Osteoblast (primary cell): ENCODE results near the gene CAMK2A. TPM values are rescaled to one million over a fixed set of nuclear protein-coding genes. Genes with fewer than 3 reads are reported as not detected.

Experiments
- DNase-seq: peaks from one replicate; pipeline ENCODE4 v3.0.0; 2011; ENCODE audit warnings: low spot score, mixed read lengths; ENCODE audit not compliant: insufficient read length; ENCODE audit errors: missing footprints
- H2AFZ ChIP-seq: 2 replicates; pipeline ENCODE4 v1.6.0; 2011; ENCODE audit warnings: mild to moderate bottlenecking, low read length
- H3K27ac ChIP-seq: 2 replicates; pipeline ENCODE4 v1.5.1; 2011; ENCODE audit warnings: mild to moderate bottlenecking, low read depth, low read length, moderate library complexity
- H3K27me3 ChIP-seq: 2 replicates; pipeline ENCODE4 v1.6.0; 2012; ENCODE audit warnings: mild to moderate bottlenecking, control low read depth, inconsistent platforms, low read length, moderate library complexity; ENCODE audit not compliant: insufficient read depth
- H3K36me3 ChIP-seq: 2 replicates; pipeline ENCODE4 v1.5.1; 2011; ENCODE audit warnings: mild to moderate bottlenecking, low read length, control low read depth, moderate library complexity; ENCODE audit not compliant: insufficient read depth
- H3K4me1 ChIP-seq: 2 replicates; pipeline ENCODE4 v1.5.1; 2011; ENCODE audit warnings: mild to moderate bottlenecking, low read length, control low read depth, moderate library complexity; ENCODE audit not compliant: insufficient read depth
- H3K4me2 ChIP-seq: 2 replicates; pipeline ENCODE4 v1.6.0; 2011; ENCODE audit warnings: mild to moderate bottlenecking, low read length; ENCODE audit not compliant: insufficient read depth
- H3K4me3 ChIP-seq: fragments of 200-600 bp; sonication (generic); 3 replicates; pipeline ENCODE4 v1.5.1; 2012; ENCODE audit warnings: mild to moderate bottlenecking, low read length, inconsistent platforms; ENCODE audit not compliant: insufficient read depth
- H3K79me2 ChIP-seq: 2 replicates; pipeline ENCODE4 v1.6.0; 2012; ENCODE audit warnings: mild to moderate bottlenecking, low read length, control low read depth, inconsistent platforms; ENCODE audit not compliant: insufficient read depth
- H3K9me3 ChIP-seq: 2 replicates; pipeline ENCODE4 v1.5.1; 2011; ENCODE audit warnings: low read depth, low read length, control low read depth
- H4K20me1 ChIP-seq: 2 replicates; pipeline ENCODE4 v1.6.0; 2012; ENCODE audit warnings: mild to moderate bottlenecking, low read length, control low read depth; ENCODE audit not compliant: insufficient read depth
- CTCF ChIP-seq: IDR thresholded peaks from 2 replicates; pipeline ENCODE4 v1.5.1; 2011; ENCODE audit warnings: mild to moderate bottlenecking, low read depth, low read length, moderate library complexity; ENCODE audit errors: extremely low read depth
- total RNA-seq: library from RNA; depleted of rRNA; stranded (reverse); fragments of >200 nt; gene quantifications from 2 replicates; pipeline ENCODE4 v1.2.3, GENCODE V29; 2012

CAMK2A gene
- total RNA-seq, 1 donor = 0.36 TPM

- Histone ChIP-seq H3K79me2 (no peaks in the 10 kb centered on the region), H3K36me3 (no peaks in the 10 kb centered on the region), H3K4me1 (peaks cover 17% of the 10 kb centered on the region), H3K4me3 (no peak overlapping the region), H3K27ac (no peak overlapping the region), H3K4me2 (no peak overlapping the region), H4K20me1 (no peaks in the 10 kb centered on the region), H3K9me3 (no peaks in the 10 kb centered on the region), H2AFZ (peak overlapping the region; percentile 7), H3K27me3 (no peaks in the 10 kb centered on the region)
- no peak for TF ChIP-seq CTCF
- DNase-seq = no peak
Observed at GRCh38 chr5:150305557-150305956, 16.0 kb upstream of the CAMK2A start.

- H3K4me2 ChIP-seq = no peak overlapping the region
- TF ChIP-seq CTCF = no peak
- H3K4me3 ChIP-seq = no peak overlapping the region
- H2AFZ ChIP-seq = peak overlapping the region; percentile 7
- H3K4me1 ChIP-seq = peaks cover 20% of the 10 kb centered on the region
- H3K9me3 ChIP-seq = no peaks in the 10 kb centered on the region
- H3K36me3 ChIP-seq = no peaks in the 10 kb centered on the region
- no peak overlapping the region for H3K27ac ChIP-seq
- no peaks in the 10 kb centered on the region for H3K27me3 ChIP-seq
- no peaks in the 10 kb centered on the region for H4K20me1 ChIP-seq
- no peaks in the 10 kb centered on the region for H3K79me2 ChIP-seq
- DNase-seq = no peak
Observed at GRCh38 chr5:150305095-150305494, 15.5 kb upstream of the CAMK2A start.

- Histone ChIP-seq H2AFZ (no peak overlapping the region), H3K79me2 (no peaks in the 10 kb centered on the region), H4K20me1 (no peaks in the 10 kb centered on the region), H3K4me1 (peaks cover 25% of the 10 kb centered on the region), H3K9me3 (no peaks in the 10 kb centered on the region), H3K27me3 (no peaks in the 10 kb centered on the region), H3K4me2 (no peak overlapping the region), H3K36me3 (no peaks in the 10 kb centered on the region), H3K4me3 (no peak overlapping the region), H3K27ac (no peak overlapping the region)
- DNase-seq = no peak
- TF ChIP-seq CTCF = no peak
Observed at GRCh38 chr5:150304481-150305081, 15.0 kb upstream of the CAMK2A start.

- DNase-seq = no peak
- Histone ChIP-seq H3K36me3 (no peaks in the 10 kb centered on the region), H3K4me3 (no peak overlapping the region), H2AFZ (no peak overlapping the region), H3K9me3 (no peaks in the 10 kb centered on the region), H3K4me2 (no peak overlapping the region), H4K20me1 (no peaks in the 10 kb centered on the region), H3K79me2 (no peaks in the 10 kb centered on the region), H3K4me1 (peaks cover 30% of the 10 kb centered on the region), H3K27ac (no peak overlapping the region), H3K27me3 (no peaks in the 10 kb centered on the region)
- no peak for TF ChIP-seq CTCF
Observed at GRCh38 chr5:150303660-150304386, 14.2 kb upstream of the CAMK2A start.
